ENCODE results near the gene RWDD1. TPM values are rescaled to one million over a fixed set of nuclear protein-coding genes. Genes with fewer than 3 reads are reported as not detected.

RWDD1 gene
- total RNA-seq, 2 donors from 2014 or later: 50.9 to 55.1 TPM

DNA sequence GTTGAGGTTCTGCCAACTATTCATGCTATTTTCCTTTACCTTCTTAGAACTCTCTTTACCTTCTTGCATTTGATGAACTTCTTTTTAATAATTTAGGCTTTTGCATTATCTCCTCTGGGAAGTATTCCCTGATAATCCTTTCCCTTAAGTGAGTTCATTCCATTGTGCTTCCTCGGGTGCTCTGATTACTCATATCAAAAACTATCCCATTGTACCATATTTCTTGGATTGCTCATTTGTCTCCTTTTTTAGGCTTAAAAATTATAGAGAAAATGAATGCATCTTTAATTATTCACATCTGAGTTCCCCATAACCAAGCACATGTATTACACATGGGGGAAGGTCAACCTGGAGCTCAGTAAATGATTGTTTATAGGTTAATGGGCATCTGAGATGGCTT, 15.2 kb upstream of the RWDD1 start:
- intact Hi-C loops (cut with DNase I): no loop called here

DNA sequence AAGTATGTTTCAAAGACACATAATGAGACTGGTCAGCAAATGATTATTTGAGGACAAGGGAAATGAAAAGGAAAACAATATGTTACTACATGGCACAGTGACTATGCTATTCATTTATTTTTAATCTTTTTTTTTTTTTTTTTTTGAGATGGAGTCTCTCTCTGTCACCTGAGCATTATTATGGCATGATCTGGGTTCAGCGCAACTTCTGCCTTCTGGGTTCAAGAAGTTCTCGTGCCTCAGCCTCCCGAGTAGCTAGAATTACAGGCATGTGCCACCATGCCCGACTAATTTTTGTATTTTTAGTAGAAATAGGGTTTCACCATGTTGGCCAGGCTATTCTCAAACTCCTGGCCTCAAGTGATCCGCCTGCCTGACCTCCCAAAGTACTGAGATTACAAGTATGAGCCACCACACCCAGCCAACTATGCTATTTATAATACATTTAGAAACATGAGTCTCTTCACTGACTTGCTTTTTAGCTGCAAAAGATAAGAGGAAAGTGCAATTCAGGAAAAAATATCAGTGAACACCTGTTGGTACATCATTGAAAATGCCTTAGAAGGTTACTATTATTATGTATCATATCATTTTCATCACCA, 14.4 kb upstream of the RWDD1 start:
- intact Hi-C loops (cut with DNase I): no loop called here
- DNase-seq (ENCODE audit: low spot score): no peak

More for the DNA sequence above, 15.2 kb upstream of the RWDD1 start:
- no peak for DNase-seq (ENCODE audit: low spot score)

DNA sequence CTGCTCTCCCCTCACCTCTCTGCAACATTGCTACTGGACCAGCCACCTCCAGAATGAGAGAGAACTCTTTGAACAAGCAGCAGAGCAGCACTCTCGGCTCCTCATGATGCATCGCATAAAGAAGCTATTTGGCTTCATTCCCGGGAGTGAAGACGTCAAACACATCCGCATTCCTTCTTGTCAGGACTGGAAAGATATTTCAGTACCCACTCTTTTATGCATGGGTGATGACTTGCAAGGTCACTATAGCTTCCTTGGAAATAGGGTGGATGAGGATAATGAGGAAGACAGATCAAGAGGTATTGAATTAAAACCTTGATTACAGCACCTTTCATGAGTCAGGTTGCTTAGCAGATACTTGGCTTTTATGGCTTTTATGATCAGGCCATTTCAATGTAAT, 13.4 kb upstream of the RWDD1 start:
- intact Hi-C loops (cut with DNase I): no loop called here
- DNase-seq (ENCODE audit: low spot score): no peak

DNA sequence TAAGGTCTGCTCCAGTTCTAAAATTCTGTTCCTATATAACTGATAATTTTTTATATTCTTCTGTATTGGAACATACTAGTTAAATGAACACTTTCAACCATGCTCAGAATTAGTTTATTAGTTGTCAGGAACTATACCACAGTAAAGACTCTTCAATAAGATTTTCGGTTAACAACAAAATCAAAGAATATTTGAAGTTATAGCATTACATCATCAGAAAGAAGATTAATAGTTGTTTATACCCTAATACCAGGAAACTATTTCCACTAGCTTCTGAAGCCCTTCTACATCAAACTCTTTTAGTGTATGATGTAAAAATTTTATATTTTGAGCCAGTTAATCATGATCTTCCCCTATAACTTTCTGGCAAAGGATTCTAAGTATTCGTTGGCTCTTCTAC, 11.2 kb upstream of the RWDD1 start:
- DNase-seq (ENCODE audit: low spot score): no peak
- intact Hi-C loops (cut with DNase I): no loop called here

DNA sequence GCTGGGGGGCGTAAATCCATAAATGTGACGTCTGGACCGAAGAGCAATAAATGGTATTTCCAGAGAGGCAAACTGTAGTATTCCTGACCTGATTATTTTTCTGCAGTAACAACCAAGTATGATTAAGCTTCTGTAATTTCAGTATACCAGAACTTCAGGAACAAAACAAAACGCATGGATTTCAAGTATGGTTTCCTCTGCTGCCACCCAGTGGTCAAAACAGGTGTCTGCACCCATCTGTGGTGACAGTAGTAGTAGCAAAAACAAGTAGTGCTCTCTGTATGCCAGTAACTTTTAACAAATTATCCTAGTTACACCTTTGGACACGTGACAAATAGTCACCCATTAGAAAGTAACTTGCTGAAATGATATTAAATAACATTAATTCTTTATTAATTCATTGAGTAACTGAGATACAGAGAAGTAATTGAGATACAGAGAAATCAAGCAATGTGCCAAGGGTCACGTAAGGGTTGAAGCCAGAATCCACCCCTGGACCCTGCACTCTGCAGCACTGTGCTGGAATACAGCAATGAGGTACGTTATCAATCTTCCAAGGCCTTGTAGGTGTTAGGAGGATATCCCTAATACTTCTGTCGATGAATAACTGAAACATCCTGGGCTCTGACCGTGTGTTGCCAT, 9.8 kb upstream of the RWDD1 start:
- intact Hi-C loops (cut with DNase I): no loop called here
- peak; percentile 88 for DNase-seq (ENCODE audit: low spot score)

DNA sequence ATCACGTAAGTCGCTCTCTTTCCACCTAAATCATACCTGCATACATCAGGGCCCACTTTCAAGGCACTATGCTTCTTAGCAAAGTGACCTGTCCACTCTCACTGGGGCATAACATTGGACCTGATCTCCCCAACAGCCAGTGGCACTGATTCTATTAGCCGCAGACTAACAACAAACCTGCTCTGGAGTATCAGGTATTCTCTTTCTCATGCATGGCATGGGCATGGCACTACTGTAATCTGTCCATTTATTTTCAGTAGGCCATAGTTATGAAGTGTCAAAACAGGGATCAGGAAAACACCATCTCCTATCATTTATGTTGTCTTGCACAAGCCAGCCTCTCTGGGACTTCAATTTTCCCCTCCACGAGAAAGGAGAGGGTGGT, 9.3 kb upstream of the RWDD1 start:
- intact Hi-C loops (cut with DNase I): no loop called here
- DNase-seq (ENCODE audit: low spot score): no peak

DNA sequence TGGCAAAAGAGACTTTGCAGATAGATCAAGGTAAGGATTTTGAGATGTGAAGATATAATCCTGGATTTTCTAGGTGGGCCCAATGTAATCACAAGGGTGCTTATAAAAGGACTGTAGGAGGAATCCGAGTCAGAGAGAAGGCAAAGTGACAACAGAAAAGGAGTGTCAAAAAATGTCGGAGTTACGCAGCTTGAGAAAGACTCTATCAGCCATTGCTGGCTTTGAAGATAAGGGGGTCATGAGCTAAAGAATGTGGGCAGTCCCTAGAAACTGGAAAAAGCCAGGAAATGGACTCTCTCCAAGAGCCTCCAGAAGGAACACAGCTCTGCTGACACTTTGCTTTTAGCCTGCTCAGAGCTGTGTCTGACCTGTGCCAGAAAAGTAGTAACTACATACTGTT, 8.7 kb upstream of the RWDD1 start:
- DNase-seq (ENCODE audit: low spot score): no peak
- intact Hi-C loops (cut with DNase I): no loop called here

DNA sequence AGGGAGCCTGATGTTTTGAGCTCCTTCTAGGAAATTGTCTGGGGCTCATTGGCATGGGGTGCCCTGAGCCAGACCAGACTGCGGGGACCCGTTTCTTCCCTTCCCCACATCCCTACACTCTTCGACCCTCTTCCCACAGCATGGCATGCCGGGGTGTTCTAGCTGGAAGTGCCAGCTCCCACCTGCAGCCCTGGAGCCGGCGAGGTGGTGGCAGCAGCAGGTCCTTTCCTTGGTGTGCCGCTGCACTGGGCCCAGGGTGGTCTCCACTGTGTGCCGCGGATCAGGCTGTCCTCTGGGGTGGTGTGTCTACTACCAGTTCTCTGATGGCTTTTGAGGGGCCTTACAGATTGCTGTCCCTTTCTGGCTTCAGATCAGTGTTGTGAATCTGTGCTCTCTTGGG, 7.5 kb upstream of the RWDD1 start:
- DNase-seq (ENCODE audit: low spot score): no peak
- intact Hi-C loops (cut with DNase I): no loop called here

DNA sequence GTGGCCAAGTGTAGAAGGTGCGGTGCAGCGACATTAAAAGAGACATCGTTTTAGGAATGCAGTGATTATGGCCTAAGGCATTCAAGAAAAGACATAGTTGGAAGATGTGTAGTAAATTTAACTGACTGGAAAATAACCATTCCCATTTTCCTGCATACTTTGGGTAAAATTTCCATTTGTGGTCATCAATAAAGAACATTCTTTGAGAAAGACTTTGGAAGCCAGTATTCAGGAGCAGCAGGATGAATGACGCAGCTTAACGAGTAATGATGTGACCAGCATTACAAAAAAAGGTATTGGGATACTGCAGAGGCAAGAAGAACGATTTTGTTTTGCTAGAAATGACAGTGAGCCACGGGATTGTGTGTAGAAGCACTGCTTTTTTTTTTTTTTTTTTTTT, 7.0 kb upstream of the RWDD1 start:
- intact Hi-C loops (cut with DNase I): no loop called here
- DNase-seq (ENCODE audit: low spot score): no peak

DNA sequence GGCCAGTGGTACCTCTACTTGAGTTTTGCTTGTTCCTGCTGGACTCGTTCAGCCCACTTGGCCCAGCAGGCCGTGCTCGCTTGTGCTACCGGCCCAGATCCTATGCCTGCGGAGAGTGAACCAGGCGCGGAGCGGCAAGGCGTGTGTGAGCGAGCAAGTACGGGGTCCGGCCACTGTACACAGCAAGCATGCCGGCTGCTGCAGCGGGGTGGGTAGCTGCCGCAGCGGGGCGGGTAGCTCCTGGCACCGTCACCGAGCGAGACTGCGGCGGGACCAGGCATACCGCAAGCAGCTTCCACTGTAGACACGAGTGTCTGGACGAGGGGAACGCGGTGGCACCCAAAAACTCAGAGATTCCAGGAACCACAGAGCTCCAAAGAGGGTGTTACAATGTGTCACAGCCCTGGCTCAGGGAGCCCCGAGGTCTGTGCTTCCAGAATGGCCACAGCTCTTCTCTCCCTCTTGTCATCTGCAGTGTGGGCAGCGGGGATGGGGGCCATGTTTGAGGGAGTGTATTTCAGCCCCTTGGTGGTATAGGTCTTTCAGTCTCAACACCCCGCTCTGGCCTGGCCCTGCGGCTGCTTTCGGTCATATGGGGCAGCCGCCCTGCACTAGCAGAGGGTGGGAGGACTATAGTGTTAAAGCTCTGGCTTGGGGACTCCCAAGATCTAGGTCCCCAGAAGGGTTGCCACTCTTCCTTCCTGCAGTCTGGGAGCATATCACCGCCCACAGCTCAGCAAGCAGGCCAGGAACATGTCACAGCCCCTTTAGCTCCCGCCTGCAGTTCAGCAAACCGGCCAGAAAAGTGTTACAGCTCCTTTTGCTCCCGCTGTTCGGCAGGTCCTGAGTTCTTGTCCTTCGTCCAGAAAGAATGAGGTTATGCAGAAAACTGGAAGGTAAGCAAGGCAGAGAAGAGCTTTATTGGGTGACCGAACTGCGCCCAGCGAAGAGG, 6.1 kb upstream of the RWDD1 start:
- intact Hi-C loops (cut with DNase I): no loop called here
- DNase-seq (ENCODE audit: low spot score): peak; percentile 82

DNA sequence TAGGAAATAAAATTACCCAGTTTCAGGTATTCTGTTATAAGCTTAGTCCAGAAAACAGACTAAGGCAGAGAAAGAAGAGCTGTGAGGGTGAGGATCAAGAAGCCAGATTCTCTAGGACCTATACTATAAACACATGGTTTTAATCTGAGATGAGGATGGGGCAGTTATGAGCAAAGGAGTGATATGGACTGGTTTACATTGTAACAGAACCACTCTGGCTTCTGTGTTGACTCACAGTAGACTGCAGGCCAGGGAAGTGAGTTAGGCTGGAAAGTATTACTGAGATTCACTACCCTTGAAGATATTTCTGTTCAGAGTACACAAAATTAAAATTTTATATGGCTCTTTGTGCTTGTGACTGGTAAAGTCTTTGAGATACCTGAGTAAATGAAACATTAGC, 3.2 kb upstream of the RWDD1 start:
- DNase-seq (ENCODE audit: low spot score): no peak
- intact Hi-C loops (cut with DNase I): no loop called here

DNA sequence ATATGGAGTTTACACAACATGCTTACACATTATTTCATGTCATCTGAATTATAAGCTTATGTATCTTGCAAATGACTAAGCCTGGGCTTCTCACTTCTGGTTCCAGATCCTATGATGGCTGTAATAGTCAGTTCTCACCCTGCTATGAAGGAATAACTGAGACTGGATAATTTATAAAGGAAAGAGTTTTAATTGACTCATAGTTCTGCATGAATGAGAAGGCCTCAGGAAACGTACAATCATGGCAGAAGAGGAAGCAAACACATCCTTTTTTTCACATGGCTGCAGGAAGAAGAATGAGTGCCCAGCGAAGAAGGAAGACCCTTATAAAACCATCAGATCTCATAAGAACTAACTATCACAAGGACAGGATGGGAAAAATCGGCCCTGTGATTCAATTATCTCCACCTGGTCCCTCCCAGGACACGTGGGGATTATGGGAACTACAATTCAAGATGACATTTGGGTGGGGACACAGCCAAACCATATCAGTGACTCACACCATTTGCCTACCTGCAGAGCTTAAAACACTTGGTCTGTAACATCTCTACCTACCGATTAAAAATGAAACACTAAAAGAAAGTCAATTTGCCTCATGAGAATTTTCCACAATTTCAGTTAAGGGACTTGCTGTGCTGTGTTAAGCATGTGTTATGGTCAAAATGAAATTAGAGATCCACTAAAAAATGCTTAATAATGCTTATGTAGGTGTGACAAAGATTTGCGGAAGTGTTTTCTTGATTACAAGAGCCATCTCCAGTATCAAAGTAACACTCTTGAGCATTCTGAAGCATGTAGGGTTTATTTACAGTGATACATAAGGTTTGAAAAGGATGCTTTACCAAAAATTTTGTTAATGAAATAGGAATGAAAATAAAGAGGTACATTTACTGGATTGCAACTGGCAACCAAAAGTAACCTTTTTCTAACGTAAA, 2.2 kb upstream of the RWDD1 start:
- intact Hi-C loops (cut with DNase I): no loop called here
- no peak for DNase-seq (ENCODE audit: low spot score)

DNA sequence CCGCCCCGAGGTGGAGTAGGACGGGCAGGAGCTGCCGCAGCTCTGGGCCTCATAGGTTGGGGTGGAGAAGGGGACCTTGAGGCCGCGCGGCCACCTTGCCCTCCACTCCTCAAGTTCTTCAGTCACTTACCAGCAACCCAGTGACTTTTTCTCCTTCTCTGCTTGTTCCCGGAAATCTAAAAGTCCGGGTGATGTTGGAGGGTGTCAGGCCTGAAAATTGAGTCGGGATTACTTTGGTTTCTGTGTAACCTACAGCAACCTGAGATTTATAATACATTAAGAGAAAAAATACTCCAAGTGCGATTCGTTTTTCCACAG, 338 bp downstream of the RWDD1 start:
- DNase-seq (ENCODE audit: low spot score): no peak
- intact Hi-C loops (cut with DNase I): no loop called here

DNA sequence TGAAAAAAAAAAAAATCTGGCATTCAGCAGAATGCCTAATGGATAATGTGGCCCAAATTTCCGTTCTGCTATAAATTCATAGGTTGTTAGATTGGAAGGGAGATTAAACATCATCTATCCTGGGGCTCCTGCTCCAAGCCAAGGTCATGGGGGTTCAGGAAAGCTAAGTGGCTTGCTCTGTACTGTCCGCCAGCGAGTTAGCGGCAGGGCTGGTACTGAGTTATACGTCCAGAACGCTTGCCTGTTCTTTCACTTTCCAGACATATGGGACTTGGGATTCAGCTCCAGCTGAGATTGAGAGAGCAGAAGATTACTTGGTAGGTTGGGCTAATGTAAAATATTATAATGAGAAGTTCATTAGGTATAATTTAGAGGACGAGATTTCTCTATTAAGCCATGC, 858 bp downstream of the RWDD1 start:
- peak; percentile 38 for DNase-seq (ENCODE audit: low spot score)
- intact Hi-C loops (cut with DNase I): no loop called here

DNA sequence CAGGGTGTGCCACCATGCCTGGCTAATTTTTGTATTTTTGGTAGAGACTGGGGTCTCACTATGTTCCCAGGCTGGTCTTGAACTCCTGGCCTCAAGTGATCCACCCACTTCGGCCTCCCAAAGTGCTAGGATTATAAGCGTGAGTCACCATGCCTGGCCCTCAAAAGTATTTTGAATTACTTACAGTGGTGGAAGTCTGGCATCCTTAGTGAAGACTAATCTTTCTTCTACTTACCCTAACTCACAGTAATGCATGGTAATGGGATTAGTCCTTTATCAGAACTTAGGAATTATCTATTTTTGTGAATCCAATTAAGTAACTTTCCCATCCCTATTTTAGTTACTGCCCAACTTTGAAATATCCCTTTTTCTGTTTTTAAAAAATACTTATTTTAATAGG, 3.9 kb downstream of the RWDD1 start:
- DNase-seq (ENCODE audit: low spot score): no peak
- intact Hi-C loops (cut with DNase I): no loop called here

DNA sequence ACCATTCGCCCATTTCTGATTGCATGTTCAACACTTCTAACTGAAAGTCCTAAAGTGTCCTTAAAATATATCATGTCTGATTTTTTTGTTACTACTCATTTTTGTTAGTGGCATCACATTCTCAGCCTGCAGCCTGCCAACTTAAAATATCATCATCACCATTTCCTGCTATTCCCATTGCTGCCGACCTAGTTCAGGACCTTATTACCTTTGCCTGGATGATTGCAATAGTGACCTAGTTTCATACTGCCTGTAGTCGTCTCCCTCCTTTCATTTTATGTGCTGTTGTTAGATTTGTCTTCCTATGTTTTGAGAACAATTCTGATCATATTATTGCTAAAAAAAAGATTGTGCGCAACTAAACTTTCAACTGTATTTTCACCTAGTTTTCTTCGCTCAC, 6.2 kb downstream of the RWDD1 start:
- intact Hi-C loops (cut with DNase I): no loop called here

DNA sequence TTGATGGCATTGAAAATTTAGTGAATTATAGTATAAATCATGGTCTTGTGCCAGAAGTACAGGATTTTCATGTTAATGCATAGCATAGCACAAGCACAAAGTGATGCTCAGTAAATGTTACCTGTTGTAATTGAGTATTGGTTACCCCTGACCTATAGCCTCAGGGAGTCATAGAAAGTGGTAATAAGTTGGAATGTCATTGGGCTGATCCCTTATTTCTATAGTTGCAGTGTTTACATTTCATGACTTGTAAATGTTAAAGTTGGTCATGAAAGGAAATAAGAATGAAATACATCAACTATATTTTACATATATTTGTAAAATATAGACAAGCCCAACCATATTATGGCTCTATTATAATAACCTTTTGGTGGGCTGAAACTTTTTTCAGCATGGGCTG, 7.0 kb downstream of the RWDD1 start:
- intact Hi-C loops (cut with DNase I): no loop called here
- DNase-seq (ENCODE audit: low spot score): no peak

More for the DNA sequence above, 6.2 kb downstream of the RWDD1 start:
- no peak for DNase-seq (ENCODE audit: low spot score)

DNA sequence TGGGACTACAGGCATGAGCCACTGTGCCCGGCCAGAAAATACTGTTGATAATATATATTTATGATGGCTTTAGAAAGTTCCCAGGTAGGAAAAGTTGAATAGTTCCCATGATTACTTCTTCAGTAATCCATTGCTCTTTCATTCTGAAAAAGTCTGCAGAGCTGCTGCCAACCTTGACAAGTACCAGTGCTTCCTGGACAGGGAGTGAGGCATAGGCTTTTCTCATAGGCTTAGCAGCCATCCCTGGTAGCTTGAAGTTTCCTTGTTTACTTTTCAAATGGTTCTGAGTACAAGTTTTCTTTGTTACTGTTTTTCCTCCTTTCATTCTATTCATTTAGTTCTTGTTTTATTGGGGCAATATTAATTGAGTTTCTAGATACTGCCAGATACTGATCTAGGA, 7.8 kb downstream of the RWDD1 start:
- DNase-seq (ENCODE audit: low spot score): no peak
- intact Hi-C loops (cut with DNase I): no loop called here

DNA sequence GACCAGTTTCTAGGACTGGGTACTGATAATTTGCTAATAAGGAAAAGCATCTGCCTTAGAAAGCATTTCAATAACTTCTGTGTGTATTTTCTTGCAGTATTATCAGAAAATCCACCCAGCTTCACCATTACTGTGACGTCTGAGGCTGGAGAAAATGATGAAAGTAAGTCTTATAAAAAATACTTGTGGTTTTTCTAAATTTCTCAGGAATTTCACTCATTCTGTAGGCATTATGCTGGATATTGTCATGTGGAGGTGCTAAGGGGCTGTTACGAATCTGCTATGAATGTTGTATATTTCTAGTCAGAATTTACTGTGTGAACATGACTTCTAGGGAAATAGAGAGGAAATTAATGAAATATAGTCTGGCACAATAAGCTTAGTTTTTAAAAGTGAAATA, 8.9 kb downstream of the RWDD1 start:
- DNase-seq (ENCODE audit: low spot score): no peak
- intact Hi-C loops (cut with DNase I): no loop called here

DNA sequence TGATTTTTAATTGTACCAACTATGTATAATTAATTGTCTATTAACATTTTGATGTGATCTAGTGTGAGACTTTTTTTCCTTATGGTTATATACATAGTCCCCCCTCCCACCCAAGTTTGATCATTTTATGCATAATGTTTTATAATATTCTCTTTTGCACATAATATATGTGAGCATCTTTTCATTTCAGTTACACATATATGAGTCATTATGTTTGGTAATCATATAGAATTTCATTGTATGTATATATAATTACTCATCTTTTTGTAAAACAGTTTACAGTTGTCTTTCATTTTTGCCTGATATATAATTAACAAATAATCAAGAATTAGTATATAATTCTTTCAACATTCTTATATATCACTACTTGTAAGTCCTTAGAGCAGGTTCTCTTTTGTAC, 15.0 kb downstream of the RWDD1 start:
- intact Hi-C loops (cut with DNase I): no loop called here
- no peak for DNase-seq (ENCODE audit: low spot score)
